ENCODE results near the gene CCDC91. TPM values are rescaled to one million over a fixed set of nuclear protein-coding genes. Genes with fewer than 3 reads are reported as not detected.

CCDC91 gene
- polyA plus RNA-seq, 3 donors, result 6.3 to 18.1 (median 15.6) TPM

DNA sequence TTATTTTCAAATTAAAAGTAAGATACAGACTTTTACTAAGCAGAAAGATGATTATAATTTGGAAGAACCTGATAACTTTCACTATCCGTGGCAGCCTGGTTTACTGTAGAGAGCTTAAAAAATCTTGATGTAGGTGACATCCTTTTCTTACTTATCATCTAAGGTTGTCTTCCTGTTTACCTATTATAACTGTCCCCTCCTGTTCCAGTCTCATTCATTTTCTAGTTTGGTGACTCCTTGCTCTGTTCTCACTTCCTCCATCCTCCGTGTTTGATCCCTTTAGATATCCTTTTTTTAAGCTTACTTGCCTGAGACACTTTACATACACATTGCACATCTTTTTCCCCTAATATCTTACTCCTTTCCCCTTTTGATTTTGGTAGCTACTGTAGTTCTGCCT is 27.5 kb downstream of the CCDC91 start:
- H3K27me3 ChIP-seq (ENCODE audit: control insufficient read depth in 2 of 2, insufficient read depth in 2 of 2, low read length in 2 of 2), result no peaks in the 10 kb centered on the region
- peaks cover 4 to 16% (median 13%) of the 10 kb centered on the region in 7 donors for H3K9me3 Mint-ChIP-seq
- H4K20me1 ChIP-seq (ENCODE audit: insufficient read depth, low read length), result peaks cover 3% of the 10 kb centered on the region
- intact Hi-C loops (cut with micrococcal nuclease), result no loop called here
- H3K4me3 Mint-ChIP-seq, result no peak overlapping the region
- no peak overlapping the region for H3K4me3 ChIP-seq (replicated peaks in 1 of 3; ENCODE audit: low read depth in 2 of 3, low read length in 3 of 3)
- H3K4me2 ChIP-seq (replicated peaks; ENCODE audit: extremely low read depth, low read length, poor library complexity, severe bottlenecking), result no peak overlapping the region
- H3K27me3 Mint-ChIP-seq (ENCODE audit: low read depth in 3 of 3), result no peaks in the 10 kb centered on the region
- H3K9ac ChIP-seq (ENCODE audit: insufficient read depth, low read length, poor library complexity, severe bottlenecking), result no peak overlapping the region
- peaks cover 8% of the 10 kb centered on the region for H3K79me2 ChIP-seq (ENCODE audit: insufficient read depth, low read length)
- peaks cover 26% of the 10 kb centered on the region for H3K4me1 Mint-ChIP-seq
- peaks cover 5 to 7% of the 10 kb centered on the region in 2 donors for H3K9me3 ChIP-seq (replicated peaks in 1 of 2; ENCODE audit: control insufficient read depth in 1 of 2, insufficient read depth in 1 of 2, low read length in 2 of 2)
- peaks cover 7% of the 10 kb centered on the region in 2 donors for H3K4me1 ChIP-seq (ENCODE audit: control insufficient read depth in 1 of 2, insufficient read depth in 2 of 2, low read length in 2 of 2)
- no peak overlapping the region for H3K27ac Mint-ChIP-seq
- peaks cover 0 to 11% of the 10 kb centered on the region in 2 donors for H3K36me3 ChIP-seq (replicated peaks in 1 of 2; ENCODE audit: control insufficient read depth in 1 of 2, insufficient read depth in 2 of 2, low read length in 2 of 2)
- H2AFZ ChIP-seq (ENCODE audit: insufficient read depth, low read depth, low read length, poor library complexity, severe bottlenecking), result no peak overlapping the region
- TF ChIP-seq, protein P1, sequence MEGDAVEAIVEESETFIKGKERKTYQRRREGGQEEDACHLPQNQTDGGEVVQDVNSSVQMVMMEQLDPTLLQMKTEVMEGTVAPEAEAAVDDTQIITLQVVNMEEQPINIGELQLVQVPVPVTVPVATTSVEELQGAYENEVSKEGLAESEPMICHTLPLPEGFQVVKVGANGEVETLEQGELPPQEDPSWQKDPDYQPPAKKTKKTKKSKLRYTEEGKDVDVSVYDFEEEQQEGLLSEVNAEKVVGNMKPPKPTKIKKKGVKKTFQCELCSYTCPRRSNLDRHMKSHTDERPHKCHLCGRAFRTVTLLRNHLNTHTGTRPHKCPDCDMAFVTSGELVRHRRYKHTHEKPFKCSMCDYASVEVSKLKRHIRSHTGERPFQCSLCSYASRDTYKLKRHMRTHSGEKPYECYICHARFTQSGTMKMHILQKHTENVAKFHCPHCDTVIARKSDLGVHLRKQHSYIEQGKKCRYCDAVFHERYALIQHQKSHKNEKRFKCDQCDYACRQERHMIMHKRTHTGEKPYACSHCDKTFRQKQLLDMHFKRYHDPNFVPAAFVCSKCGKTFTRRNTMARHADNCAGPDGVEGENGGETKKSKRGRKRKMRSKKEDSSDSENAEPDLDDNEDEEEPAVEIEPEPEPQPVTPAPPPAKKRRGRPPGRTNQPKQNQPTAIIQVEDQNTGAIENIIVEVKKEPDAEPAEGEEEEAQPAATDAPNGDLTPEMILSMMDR (IDR thresholded peaks at IDR 0.05), result no peak
- no peak for DNase-seq
- peaks cover 9 to 11% of the 10 kb centered on the region in 2 donors for H3K36me3 Mint-ChIP-seq
- WGBS (ENCODE audit: insufficient coverage), result 20% methylated on average over 1 of the region's 2 CpGs
- no peak overlapping the region for H3K27ac ChIP-seq (ENCODE audit: low read depth in 1 of 2, low read length in 2 of 2)

DNA sequence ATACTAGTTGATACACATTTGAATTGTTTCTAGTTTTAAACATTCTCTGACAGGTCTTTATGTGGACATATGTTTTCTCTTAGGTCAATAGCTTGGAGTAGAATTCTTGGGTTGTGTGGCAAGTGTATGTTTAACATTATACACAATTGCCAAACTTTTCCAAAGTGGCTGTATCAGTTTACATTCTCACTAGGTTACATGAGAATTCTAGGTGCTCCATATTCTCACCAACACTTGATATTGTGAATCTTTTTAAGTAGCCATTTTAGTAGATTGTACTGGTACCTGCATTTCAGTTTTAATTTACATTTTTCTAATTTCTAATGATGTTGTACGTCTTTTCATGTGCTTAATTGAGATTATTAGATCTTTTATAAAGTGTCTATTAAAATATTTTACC is 28.6 kb downstream of the CCDC91 start:
- no peaks in the 10 kb centered on the region for H3K27me3 ChIP-seq (ENCODE audit: control insufficient read depth in 2 of 2, insufficient read depth in 2 of 2, low read length in 2 of 2)
- no peak overlapping the region for H3K9ac ChIP-seq (ENCODE audit: insufficient read depth, low read length, poor library complexity, severe bottlenecking)
- no peak overlapping the region for H3K27ac ChIP-seq (ENCODE audit: low read depth in 1 of 2, low read length in 2 of 2)
- no peak overlapping the region for H3K4me2 ChIP-seq (replicated peaks; ENCODE audit: extremely low read depth, low read length, poor library complexity, severe bottlenecking)
- TF ChIP-seq, protein P1 (IDR thresholded peaks at IDR 0.05), result no peak
- no peak for DNase-seq
- peaks cover 5 to 7% of the 10 kb centered on the region in 2 donors for H3K9me3 ChIP-seq (replicated peaks in 1 of 2; ENCODE audit: control insufficient read depth in 1 of 2, insufficient read depth in 1 of 2, low read length in 2 of 2)
- intact Hi-C loops (cut with micrococcal nuclease), result no loop called here
- peaks cover 13% of the 10 kb centered on the region for H3K79me2 ChIP-seq (ENCODE audit: insufficient read depth, low read length)
- no peak overlapping the region for H2AFZ ChIP-seq (ENCODE audit: insufficient read depth, low read depth, low read length, poor library complexity, severe bottlenecking)
- H4K20me1 ChIP-seq (ENCODE audit: insufficient read depth, low read length), result peaks cover 8% of the 10 kb centered on the region
- H3K36me3 ChIP-seq (replicated peaks in 1 of 2; ENCODE audit: control insufficient read depth in 1 of 2, insufficient read depth in 2 of 2, low read length in 2 of 2), result peaks cover 0 to under 1% of the 10 kb centered on the region in 2 donors
- H3K4me3 ChIP-seq (replicated peaks in 1 of 3; ENCODE audit: low read depth in 2 of 3, low read length in 3 of 3), result no peak overlapping the region
- Mint-ChIP-seq H3K27ac (no peak overlapping the region), H3K27me3 (ENCODE audit: low read depth in 3 of 3) (no peaks in the 10 kb centered on the region), H3K36me3 (peaks cover 1 to 8% of the 10 kb centered on the region in 2 donors), H3K4me1 (peaks cover 26% of the 10 kb centered on the region), H3K9me3 (peaks cover 4 to 16% (median 9%) of the 10 kb centered on the region in 7 donors), H3K4me3 (no peak overlapping the region)
- peaks cover 7% of the 10 kb centered on the region in 2 donors for H3K4me1 ChIP-seq (ENCODE audit: control insufficient read depth in 1 of 2, insufficient read depth in 2 of 2, low read length in 2 of 2)
- WGBS (ENCODE audit: insufficient coverage), result no CpG with 5 or more reads among the region's 1 CpG

Measured in CD14-positive monocyte (primary cell).